ENCODE data around the gene KLF3.

Gene KLF3

GRCh38 chr4:38665551-38666411, 1.8 kb downstream of the KLF3 start:
- no peak overlapping the region for H3K27ac ChIP-seq (ENCODE audit: extremely low read depth, low read depth, low read length)
- POLR2A ChIA-PET = interaction anchor here (0.7 kb wide), 1 partner anchor 43 kb away, joined by 5 read pairs; no protein-coding TSS in a partner anchor
- H3K4me3 ChIP-seq (ENCODE audit: low read depth, low read length) = peak overlapping the region; percentile 66
- 0 out of 2 replicates have a peak, but pooled peaks cover 5% of the 10 kb centered on the region for H3K4me1 ChIP-seq (ENCODE audit: control insufficient read depth, insufficient read depth, low read length)
- H3K36me3 ChIP-seq (ENCODE audit: control insufficient read depth in 2 of 2, insufficient read depth in 1 of 2, low read length in 2 of 2) = no peaks in the 10 kb centered on the region
- TF ChIP-seq ZNF521 (tag by site-specific recombination; IDR thresholded peaks at IDR 0.05) (no peak), ZNF37A (tag by site-specific recombination; IDR thresholded peaks at IDR 0.05) (no peak), ZSCAN18 (tag by site-specific recombination; IDR thresholded peaks at IDR 0.05) (no peak), SALL2 (tag by site-specific recombination; IDR thresholded peaks at IDR 0.05; ENCODE audit: borderline replicate concordance) (no peak)
- TF ChIP-seq, protein P1, sequence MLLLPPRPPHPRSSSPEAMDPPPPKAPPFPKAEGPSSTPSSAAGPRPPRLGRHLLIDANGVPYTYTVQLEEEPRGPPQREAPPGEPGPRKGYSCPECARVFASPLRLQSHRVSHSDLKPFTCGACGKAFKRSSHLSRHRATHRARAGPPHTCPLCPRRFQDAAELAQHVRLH (tag by site-specific recombination; IDR thresholded peaks at IDR 0.05) = no peak
- no peaks in the 10 kb centered on the region for H3K9me3 ChIP-seq (ENCODE audit: control insufficient read depth, insufficient read depth, low read depth, low read length)
- CTCF ChIA-PET = interaction anchor here (0.6 to 1.3 kb wide), 5 partner anchors 9 to 486 kb away, joined by 4 to 7 read pairs (median 4); no protein-coding TSS in a partner anchor

- CTCF ChIA-PET = interaction anchor here (0.8 to 1.3 kb wide), 2 partner anchors 8 to 347 kb away, joined by 3 to 7 read pairs; no protein-coding TSS in a partner anchor
- no peak for TF ChIP-seq HOXC10 (CRISPR knock-in tag; IDR thresholded peaks at IDR 0.05)
- TF ChIP-seq ZNF404 (tag by site-specific recombination; IDR thresholded peaks at IDR 0.05) = no peak
- TF ChIP-seq ZNF112 (tag by site-specific recombination; IDR thresholded peaks at IDR 0.05) = no peak
- TF ChIP-seq PRDM10 (tag by site-specific recombination; IDR thresholded peaks at IDR 0.05) = peak; percentile 98
- TF ChIP-seq ZNF148 (tag by site-specific recombination; IDR thresholded peaks at IDR 0.05; ENCODE audit: borderline replicate concordance) = no peak
- Histone ChIP-seq H3K27ac (ENCODE audit: extremely low read depth, low read depth, low read length) (no peak overlapping the region; the same call in 1 of the 2 replicates), H3K9me3 (ENCODE audit: control insufficient read depth, insufficient read depth, low read depth, low read length) (no peaks in the 10 kb centered on the region), H3K4me3 (ENCODE audit: low read depth, low read length) (peak overlapping the region; percentile 66), H3K36me3 (ENCODE audit: control insufficient read depth in 2 of 2, insufficient read depth in 1 of 2, low read length in 2 of 2) (no peaks in the 10 kb centered on the region), H3K4me1 (ENCODE audit: control insufficient read depth, insufficient read depth, low read length) (peaks cover 6% of the 10 kb centered on the region; the same call in 1 of the 2 replicates)
- POLR2A ChIA-PET = no interaction called here
These were observed 2.7 kb downstream of the KLF3 start for GRCh38 chr4:38666766-38667084.
